HCT116 (cell line): ENCODE measurements around the gene CCDC57.

Source experiments
- ATF3 ChIP-seq: IDR thresholded peaks from 2 replicates; pipeline ENCODE4 v1.6.1; 2012
- CEBPB ChIP-seq: IDR thresholded peaks from 2 replicates; pipeline ENCODE4 v1.6.1; 2012; ENCODE audit warnings: low read depth
- EGR1 ChIP-seq: IDR thresholded peaks from 2 replicates; pipeline ENCODE4 v1.6.1; 2012; ENCODE audit warnings: low read depth
- POLR2A ChIP-seq: IDR thresholded peaks from 2 replicates; pipeline ENCODE4 v1.7.0; 2011; ENCODE audit warnings: borderline replicate concordance; ENCODE audit not compliant: insufficient read depth, insufficient read length; ENCODE audit errors: extremely low read depth
- POLR2AphosphoS5 ChIP-seq: IDR thresholded peaks from 2 replicates; pipeline ENCODE4 v1.6.1; 2011; ENCODE audit warnings: mild to moderate bottlenecking, low read depth, low read length, moderate library complexity
- TF ChIP-seq, protein P1 (sequence below), 3 experiments: fragments of 200-600 bp in 1 of 3; sonication (generic) in 1 of 3; IDR thresholded peaks in 2 of 3; conservative IDR thresholded peaks in 1 of 3; 2 replicates each; pipeline ENCODE4 v1.5.1; 2012 to 2017; ENCODE audit warnings: low read depth in 2 of 3, low read length in 2 of 3, antibody characterized with exemption in 1 of 3, borderline replicate concordance in 1 of 3, control low read depth in 1 of 3, mild to moderate bottlenecking in 1 of 3, mixed read lengths in 1 of 3, mixed run types in 1 of 3, moderate library complexity in 1 of 3; ENCODE audit not compliant: insufficient read depth in 1 of 3

GRCh38 chr17:82249896-82250581 is 37.4 kb upstream of the CCDC57 start:
- TF ChIP-seq EGR1 = no peak
- no peak for TF ChIP-seq CEBPB
- no peak for TF ChIP-seq POLR2AphosphoS5
- TF ChIP-seq, protein P1, sequence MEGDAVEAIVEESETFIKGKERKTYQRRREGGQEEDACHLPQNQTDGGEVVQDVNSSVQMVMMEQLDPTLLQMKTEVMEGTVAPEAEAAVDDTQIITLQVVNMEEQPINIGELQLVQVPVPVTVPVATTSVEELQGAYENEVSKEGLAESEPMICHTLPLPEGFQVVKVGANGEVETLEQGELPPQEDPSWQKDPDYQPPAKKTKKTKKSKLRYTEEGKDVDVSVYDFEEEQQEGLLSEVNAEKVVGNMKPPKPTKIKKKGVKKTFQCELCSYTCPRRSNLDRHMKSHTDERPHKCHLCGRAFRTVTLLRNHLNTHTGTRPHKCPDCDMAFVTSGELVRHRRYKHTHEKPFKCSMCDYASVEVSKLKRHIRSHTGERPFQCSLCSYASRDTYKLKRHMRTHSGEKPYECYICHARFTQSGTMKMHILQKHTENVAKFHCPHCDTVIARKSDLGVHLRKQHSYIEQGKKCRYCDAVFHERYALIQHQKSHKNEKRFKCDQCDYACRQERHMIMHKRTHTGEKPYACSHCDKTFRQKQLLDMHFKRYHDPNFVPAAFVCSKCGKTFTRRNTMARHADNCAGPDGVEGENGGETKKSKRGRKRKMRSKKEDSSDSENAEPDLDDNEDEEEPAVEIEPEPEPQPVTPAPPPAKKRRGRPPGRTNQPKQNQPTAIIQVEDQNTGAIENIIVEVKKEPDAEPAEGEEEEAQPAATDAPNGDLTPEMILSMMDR (IDR thresholded peaks at IDR 0.05 in 2 of 3, conservative IDR thresholded peaks at IDR 0.05 in 1 of 3; ENCODE audit: borderline replicate concordance in 1 of 3, insufficient read depth in 1 of 3, low read depth in 2 of 3, low read length in 2 of 3) = no peak
- no peak for TF ChIP-seq ATF3
- no peak for TF ChIP-seq POLR2A
